Neural cell (in vitro differentiated cells): ENCODE measurements around the gene RGS7BP. TPM values are rescaled to one million over a fixed set of nuclear protein-coding genes. Genes with fewer than 3 reads are reported as not detected.
A peak's percentile ranks its signal among the peaks of the same experiment; 100 is the strongest.

Experiments
- H2AFZ ChIP-seq: fragments of 200-600, 300-800 bp; sonication (generic), shearing (Covaris generic); 2 replicates; pipeline ENCODE4 v1.6.0; 2014; ENCODE audit warnings: low read depth, mild to moderate bottlenecking, antibody characterized with exemption, low read length, moderate library complexity
- H3F3A ChIP-seq: fragments of 200-600 bp; shearing (Covaris generic); 2 replicates; pipeline ENCODE4 v1.6.1; 2016; ENCODE audit warnings: mild to moderate bottlenecking, moderate library complexity, mixed read lengths, antibody characterized with exemption, low read length; ENCODE audit not compliant: insufficient read depth, poor library complexity, severe bottlenecking
- H3K27ac ChIP-seq: fragments of 200-600, 300-800 bp; sonication (generic), shearing (Covaris generic); 2 replicates; pipeline ENCODE4 v1.5.1; 2014; ENCODE audit warnings: mild to moderate bottlenecking, low read length, moderate library complexity
- H3K27me3 ChIP-seq: fragments of 300-800, 200-600 bp; sonication (generic), shearing (Covaris generic); 2 replicates; pipeline ENCODE4 v1.6.0; 2014; ENCODE audit warnings: mild to moderate bottlenecking, low read depth, low read length, moderate library complexity; ENCODE audit not compliant: insufficient read depth
- H3K36me3 ChIP-seq: fragments of 300-800, 200-600 bp; sonication (generic), shearing (Covaris generic); 2 replicates; pipeline ENCODE4 v1.5.1; 2014; ENCODE audit warnings: mild to moderate bottlenecking, antibody characterized with exemption, low read length, moderate library complexity; ENCODE audit not compliant: insufficient read depth
- H3K4me2 ChIP-seq: fragments of 300-800, 200-600 bp; sonication (generic), shearing (Covaris generic); 2 replicates; pipeline ENCODE4 v1.6.0; 2014; ENCODE audit warnings: mild to moderate bottlenecking, low read length
- H3K4me3 ChIP-seq: fragments of 300-800, 200-600 bp; sonication (generic), shearing (Covaris generic); 2 replicates; pipeline ENCODE4 v1.5.1; 2014; ENCODE audit warnings: mild to moderate bottlenecking, low read length, moderate library complexity
- H3K79me2 ChIP-seq: fragments of 200-600 bp; shearing (Covaris generic); replicated peaks from 2 replicates; pipeline ENCODE4 v1.6.0; 2014; ENCODE audit warnings: mild to moderate bottlenecking, low read length, moderate library complexity; ENCODE audit not compliant: insufficient read depth
- H3K9ac ChIP-seq: fragments of 300-800, 200-600 bp; sonication (generic), shearing (Covaris generic); 2 replicates; pipeline ENCODE4 v1.6.1; 2016; ENCODE audit warnings: mild to moderate bottlenecking, low read length, mixed read lengths
- H3K9me2 ChIP-seq: fragments of 200-600 bp; shearing (Covaris generic); 2 replicates; pipeline ENCODE4 v1.6.1; 2016; ENCODE audit warnings: mild to moderate bottlenecking, low read length, mixed read lengths; ENCODE audit not compliant: insufficient read depth
- H3K9me3 ChIP-seq: fragments of 200-600, 300-800 bp; sonication (generic), shearing (Covaris generic); 2 replicates; pipeline ENCODE4 v1.6.1; 2016; ENCODE audit warnings: mild to moderate bottlenecking, mixed run types, low read length, moderate library complexity, mixed read lengths
- H4K20me1 ChIP-seq: fragments of 200-600 bp; shearing (Covaris generic); 2 replicates; pipeline ENCODE4 v1.6.1; 2016; ENCODE audit warnings: mild to moderate bottlenecking, mixed run types; ENCODE audit not compliant: insufficient read depth
- EP300 ChIP-seq: fragments of 450-650 bp; conservative IDR thresholded peaks from 2 replicates; pipeline ENCODE4 v1.6.1; 2014; ENCODE audit warnings: antibody characterized with exemption, mild to moderate bottlenecking, moderate library complexity; ENCODE audit not compliant: poor library complexity, severe bottlenecking
- EZH2 ChIP-seq: fragments of 200-600, 300-800 bp; shearing (Covaris generic), sonication (generic); IDR thresholded peaks from 2 replicates; pipeline ENCODE4 v1.6.1; 2014; ENCODE audit warnings: antibody characterized with exemption, low read length, borderline replicate concordance, mild to moderate bottlenecking; ENCODE audit not compliant: insufficient read depth, poor library complexity, severe bottlenecking
- MXI1 ChIP-seq: fragments of 450-650 bp; conservative IDR thresholded peaks from 2 replicates; pipeline ENCODE4 v1.6.1; 2014; ENCODE audit warnings: antibody characterized with exemption, mild to moderate bottlenecking; ENCODE audit not compliant: poor library complexity, severe bottlenecking
- POLR2AphosphoS5 ChIP-seq: IDR thresholded peaks from 2 replicates; pipeline ENCODE4 v1.6.1; 2012
- RAD21 ChIP-seq: fragments of 450-650 bp; conservative IDR thresholded peaks from 2 replicates; pipeline ENCODE4 v1.6.1; 2014; ENCODE audit warnings: antibody characterized with exemption, mild to moderate bottlenecking, moderate library complexity
- SMC3 ChIP-seq: fragments of 450-650 bp; conservative IDR thresholded peaks from 2 replicates; pipeline ENCODE4 v1.6.1; 2014; ENCODE audit warnings: antibody characterized with exemption, mild to moderate bottlenecking, moderate library complexity; ENCODE audit not compliant: poor library complexity
- TAF1 ChIP-seq: IDR thresholded peaks from 2 replicates; pipeline ENCODE4 v1.6.1; 2012; ENCODE audit warnings: low read depth
- polyA plus RNA-seq: library from polyadenylated mRNA; depleted of rRNA; stranded (reverse); fragments of >200 nt; gene quantifications from 2 replicates; pipeline ENCODE4 v1.2.3, GENCODE V29; 2014
- TF ChIP-seq, protein P1 (sequence below): IDR thresholded peaks from 2 replicates; pipeline ENCODE4 v1.6.1; 2012; ENCODE audit warnings: borderline replicate concordance
- TF ChIP-seq, protein P2 (sequence below): fragments of 450-650 bp; IDR thresholded peaks from 2 replicates; pipeline ENCODE4 v1.5.1; 2014; ENCODE audit warnings: antibody characterized with exemption, mild to moderate bottlenecking, moderate library complexity; ENCODE audit not compliant: poor library complexity, severe bottlenecking

Gene RGS7BP
- polyA plus RNA-seq, 1 donor from 2014 or later = 9.5 TPM

DNA sequence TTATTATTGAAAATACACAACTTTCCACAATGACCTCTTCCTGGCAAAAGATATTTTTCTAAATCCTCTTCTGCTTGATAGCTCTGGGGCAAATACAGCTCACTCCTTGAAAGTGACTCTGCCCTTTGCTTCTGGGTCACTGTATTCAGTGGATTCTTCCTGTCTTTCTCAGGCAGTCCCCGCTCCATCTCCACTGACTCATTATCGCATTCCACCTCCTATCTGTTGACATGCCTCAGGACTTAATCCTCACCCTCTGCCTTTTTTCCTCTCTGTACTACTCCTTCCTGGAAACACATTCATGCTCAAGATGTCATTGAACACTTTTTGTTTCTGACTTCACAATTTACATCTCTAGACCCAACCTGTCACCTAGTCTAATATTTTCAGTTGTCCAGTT is 8.4 kb upstream of the RGS7BP start:
- Histone ChIP-seq H3K79me2 (no peaks in the 10 kb centered on the region), H3K9ac (no peak overlapping the region), H3K4me2 (no peak overlapping the region), H3K27me3 (no peaks in the 10 kb centered on the region), H3K9me3 (no peaks in the 10 kb centered on the region), H4K20me1 (no peaks in the 10 kb centered on the region), H3K27ac (no peak overlapping the region), H3K36me3 (no peaks in the 10 kb centered on the region), H3F3A (peaks cover 1% of the 10 kb centered on the region), H3K9me2 (no peaks in the 10 kb centered on the region), H3K4me3 (no peak overlapping the region), H2AFZ (no peak overlapping the region)
- TF ChIP-seq, protein P1, sequence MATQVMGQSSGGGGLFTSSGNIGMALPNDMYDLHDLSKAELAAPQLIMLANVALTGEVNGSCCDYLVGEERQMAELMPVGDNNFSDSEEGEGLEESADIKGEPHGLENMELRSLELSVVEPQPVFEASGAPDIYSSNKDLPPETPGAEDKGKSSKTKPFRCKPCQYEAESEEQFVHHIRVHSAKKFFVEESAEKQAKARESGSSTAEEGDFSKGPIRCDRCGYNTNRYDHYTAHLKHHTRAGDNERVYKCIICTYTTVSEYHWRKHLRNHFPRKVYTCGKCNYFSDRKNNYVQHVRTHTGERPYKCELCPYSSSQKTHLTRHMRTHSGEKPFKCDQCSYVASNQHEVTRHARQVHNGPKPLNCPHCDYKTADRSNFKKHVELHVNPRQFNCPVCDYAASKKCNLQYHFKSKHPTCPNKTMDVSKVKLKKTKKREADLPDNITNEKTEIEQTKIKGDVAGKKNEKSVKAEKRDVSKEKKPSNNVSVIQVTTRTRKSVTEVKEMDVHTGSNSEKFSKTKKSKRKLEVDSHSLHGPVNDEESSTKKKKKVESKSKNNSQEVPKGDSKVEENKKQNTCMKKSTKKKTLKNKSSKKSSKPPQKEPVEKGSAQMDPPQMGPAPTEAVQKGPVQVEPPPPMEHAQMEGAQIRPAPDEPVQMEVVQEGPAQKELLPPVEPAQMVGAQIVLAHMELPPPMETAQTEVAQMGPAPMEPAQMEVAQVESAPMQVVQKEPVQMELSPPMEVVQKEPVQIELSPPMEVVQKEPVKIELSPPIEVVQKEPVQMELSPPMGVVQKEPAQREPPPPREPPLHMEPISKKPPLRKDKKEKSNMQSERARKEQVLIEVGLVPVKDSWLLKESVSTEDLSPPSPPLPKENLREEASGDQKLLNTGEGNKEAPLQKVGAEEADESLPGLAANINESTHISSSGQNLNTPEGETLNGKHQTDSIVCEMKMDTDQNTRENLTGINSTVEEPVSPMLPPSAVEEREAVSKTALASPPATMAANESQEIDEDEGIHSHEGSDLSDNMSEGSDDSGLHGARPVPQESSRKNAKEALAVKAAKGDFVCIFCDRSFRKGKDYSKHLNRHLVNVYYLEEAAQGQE = no peak
- TF ChIP-seq EZH2 (no peak), TAF1 (no peak), MXI1 (no peak), POLR2AphosphoS5 (no peak), SMC3 (no peak), RAD21 (no peak), EP300 (no peak)
- TF ChIP-seq, protein P2, sequence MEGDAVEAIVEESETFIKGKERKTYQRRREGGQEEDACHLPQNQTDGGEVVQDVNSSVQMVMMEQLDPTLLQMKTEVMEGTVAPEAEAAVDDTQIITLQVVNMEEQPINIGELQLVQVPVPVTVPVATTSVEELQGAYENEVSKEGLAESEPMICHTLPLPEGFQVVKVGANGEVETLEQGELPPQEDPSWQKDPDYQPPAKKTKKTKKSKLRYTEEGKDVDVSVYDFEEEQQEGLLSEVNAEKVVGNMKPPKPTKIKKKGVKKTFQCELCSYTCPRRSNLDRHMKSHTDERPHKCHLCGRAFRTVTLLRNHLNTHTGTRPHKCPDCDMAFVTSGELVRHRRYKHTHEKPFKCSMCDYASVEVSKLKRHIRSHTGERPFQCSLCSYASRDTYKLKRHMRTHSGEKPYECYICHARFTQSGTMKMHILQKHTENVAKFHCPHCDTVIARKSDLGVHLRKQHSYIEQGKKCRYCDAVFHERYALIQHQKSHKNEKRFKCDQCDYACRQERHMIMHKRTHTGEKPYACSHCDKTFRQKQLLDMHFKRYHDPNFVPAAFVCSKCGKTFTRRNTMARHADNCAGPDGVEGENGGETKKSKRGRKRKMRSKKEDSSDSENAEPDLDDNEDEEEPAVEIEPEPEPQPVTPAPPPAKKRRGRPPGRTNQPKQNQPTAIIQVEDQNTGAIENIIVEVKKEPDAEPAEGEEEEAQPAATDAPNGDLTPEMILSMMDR = no peak

DNA sequence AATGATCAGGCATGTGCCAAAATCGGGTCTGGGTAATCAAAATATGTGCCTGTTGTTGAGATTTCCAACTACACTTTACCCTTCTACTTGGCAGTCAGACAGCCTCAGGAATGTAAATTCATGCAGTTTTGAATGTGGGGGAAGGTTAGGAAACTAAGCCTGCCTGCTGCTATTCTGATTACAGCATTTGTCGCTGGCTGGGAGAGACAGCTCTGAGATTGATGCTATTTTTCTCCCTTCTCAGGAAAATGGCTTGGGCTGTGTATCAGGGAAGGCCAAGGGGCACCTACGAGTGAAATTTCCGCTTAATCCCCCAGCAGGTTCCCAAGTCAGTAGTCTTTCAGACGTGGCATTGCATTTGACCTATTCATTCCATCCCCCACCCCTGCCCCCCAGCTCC is 3.6 kb upstream of the RGS7BP start:
- peak overlapping the region; percentile 60 for H3K4me2 ChIP-seq
- peaks cover 6% of the 10 kb centered on the region for H3F3A ChIP-seq
- peak overlapping the region; percentile 87 for H3K27ac ChIP-seq
- H3K9me3 ChIP-seq = no peaks in the 10 kb centered on the region
- H3K9me2 ChIP-seq = no peaks in the 10 kb centered on the region
- H3K4me3 ChIP-seq = peak overlapping the region; percentile 52
- peak overlapping the region; percentile 34 for H2AFZ ChIP-seq
- no peaks in the 10 kb centered on the region for H4K20me1 ChIP-seq
- H3K9ac ChIP-seq = peak overlapping the region; percentile 59
- H3K79me2 ChIP-seq = peaks cover under 1% of the 10 kb centered on the region
- TF ChIP-seq, protein P2 = no peak
- no peak for TF ChIP-seq TAF1
- TF ChIP-seq SMC3 = no peak
- peak; percentile 74 for TF ChIP-seq EP300
- TF ChIP-seq, protein P1 = peak; percentile 84
- no peak for TF ChIP-seq EZH2
- peak; percentile 31 for TF ChIP-seq RAD21
- TF ChIP-seq MXI1 = peak; percentile 15
- TF ChIP-seq POLR2AphosphoS5 = peak; percentile 80
- H3K27me3 ChIP-seq = no peaks in the 10 kb centered on the region
- no peaks in the 10 kb centered on the region for H3K36me3 ChIP-seq
